COLO829 (cell line): ENCODE data around the gene TEX14.
A peak's percentile ranks its signal among the peaks of the same experiment; 100 is the strongest.
"Not testable (repeated sequence)": the region's sequence is repeated elsewhere in the genome, so short reads cannot be mapped to it uniquely, and the experiment has no call there.

Experiments
- DNase-seq: peaks from one replicate; pipeline ENCODE4 v3.0.0; 2012; ENCODE audit warnings: low spot score

TEX14 gene

DNA sequence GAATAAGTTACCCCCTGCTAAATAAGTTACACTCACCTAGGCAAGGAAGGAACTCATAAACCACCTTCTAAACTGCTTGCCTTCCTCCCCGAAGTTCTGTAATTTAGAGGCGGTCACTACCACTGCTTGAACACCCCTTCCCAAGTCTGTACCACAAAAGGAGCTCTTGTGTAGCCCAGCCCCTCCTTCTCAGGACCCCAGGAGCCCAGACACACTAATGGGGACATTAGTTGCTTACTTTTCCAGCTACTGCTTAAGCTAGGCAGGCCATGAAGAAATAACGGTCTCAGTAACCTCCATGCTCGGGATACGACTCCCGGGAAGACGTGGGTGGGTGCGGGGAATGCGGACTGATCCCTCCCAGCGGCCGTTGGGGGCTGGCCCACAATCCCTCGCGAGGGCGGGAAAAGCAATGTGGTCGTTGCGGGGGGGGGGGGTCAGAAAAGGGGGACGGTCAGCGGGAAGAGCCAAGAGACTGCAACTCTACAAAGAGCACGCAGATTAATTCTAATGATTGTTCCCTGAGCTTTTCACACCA is at the start of gene TEX14:
TEX14 (minus strand) TSS at position 345 of the 538 bp plus-strand sequence. CDS start 40,044 bp downstream, outside the sequence.
- DNase-seq: no peak

GRCh38 chr17:58741121-58741625 is 49.3 kb upstream of the TEX14 start:
- DNase-seq: no peak

GRCh38 chr17:58734811-58735210 is 43.0 kb upstream of the TEX14 start:
- DNase-seq: no peak

DNA sequence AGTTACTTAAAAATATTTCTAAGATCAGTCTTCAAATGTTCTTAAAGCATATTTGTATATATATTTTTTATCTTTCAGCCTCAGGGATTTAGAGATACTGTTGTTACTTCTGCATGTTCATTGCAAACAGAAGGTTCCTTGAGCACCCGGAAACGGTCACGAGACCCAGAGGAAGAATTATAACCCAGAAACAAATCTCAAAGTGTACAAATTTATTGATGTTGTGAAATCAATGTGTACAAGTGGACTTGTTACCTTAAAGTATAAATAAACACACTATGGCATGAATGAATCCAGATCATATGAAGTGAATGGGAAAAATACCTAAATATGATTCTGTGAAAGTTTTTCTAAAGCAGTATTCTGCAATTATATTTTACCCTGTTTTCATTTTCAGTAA is 42.2 kb upstream of the TEX14 start:
- DNase-seq: no peak

- DNase-seq: no peak
Measured at GRCh38 chr17:58730937-58731336, 39.1 kb upstream of the TEX14 start.

- no peak for DNase-seq
Measured at GRCh38 chr17:58728798-58729197, 37.0 kb upstream of the TEX14 start.

DNA sequence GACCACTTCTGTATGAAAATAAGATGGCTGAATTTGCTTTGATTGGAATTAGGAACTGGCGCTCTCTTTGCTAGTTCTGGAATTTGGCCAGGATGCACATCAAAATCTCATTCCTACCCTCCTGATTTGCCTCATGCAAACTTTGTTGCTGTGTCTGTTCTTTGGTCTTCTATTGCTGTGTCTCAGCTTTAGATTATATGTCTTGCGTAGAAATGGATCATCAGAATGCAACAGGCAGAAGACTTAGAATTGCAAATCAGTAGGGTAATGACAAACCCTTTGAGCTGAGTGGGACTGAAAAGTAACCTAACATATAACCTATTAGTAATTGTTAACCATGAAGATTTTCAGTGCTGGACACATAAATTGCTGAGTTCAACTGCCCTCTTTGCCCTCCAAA is 30.9 kb upstream of the TEX14 start:
- DNase-seq: no peak

DNA sequence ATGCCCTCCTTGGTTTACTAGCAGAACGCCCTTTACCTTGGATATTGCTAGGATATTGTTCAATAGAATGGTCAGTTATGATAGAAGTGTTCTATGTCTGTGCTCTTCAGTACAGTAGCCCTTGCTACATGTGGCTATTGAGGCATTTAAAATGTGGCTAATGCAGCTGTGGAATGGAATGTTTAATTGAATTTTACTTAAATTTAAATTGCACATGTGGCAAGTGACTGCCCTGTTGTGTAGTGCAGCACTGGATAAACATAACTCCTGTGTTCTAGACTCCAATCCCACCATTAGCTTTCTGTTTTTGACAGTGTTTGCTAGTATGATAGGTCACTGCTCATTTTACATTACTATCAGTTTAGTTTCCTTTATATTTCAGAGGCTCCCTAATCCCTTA is 30.4 kb upstream of the TEX14 start:
- no peak for DNase-seq

DNA sequence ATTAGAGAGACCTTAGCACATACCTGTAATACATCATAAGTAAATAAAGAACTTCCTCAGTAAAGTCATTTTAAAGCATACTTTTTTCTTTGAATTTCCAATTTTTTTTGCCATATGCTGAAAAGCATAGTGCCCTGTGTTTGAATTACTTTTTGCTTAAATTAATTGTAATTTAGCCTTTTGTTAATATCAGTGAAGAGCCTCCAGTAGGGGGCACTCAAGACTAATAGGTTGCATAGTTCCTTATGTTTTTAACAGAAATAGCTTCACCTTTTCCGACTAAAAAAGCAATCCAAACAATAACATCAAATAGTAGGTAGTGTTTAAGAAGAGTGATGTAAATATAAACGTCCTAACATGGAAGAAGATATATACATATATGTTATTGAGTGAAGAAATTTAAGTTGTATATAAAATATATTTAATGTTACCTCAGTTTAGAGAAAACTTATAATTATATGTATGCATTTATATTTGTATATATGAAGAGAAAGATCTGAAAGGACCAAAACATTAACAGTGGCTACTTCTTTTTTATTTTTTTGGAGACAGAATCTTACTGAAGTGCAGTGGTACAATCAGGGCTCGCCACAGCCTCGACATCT is 19.2 kb upstream of the TEX14 start:
- DNase-seq: peak; percentile 48

DNA sequence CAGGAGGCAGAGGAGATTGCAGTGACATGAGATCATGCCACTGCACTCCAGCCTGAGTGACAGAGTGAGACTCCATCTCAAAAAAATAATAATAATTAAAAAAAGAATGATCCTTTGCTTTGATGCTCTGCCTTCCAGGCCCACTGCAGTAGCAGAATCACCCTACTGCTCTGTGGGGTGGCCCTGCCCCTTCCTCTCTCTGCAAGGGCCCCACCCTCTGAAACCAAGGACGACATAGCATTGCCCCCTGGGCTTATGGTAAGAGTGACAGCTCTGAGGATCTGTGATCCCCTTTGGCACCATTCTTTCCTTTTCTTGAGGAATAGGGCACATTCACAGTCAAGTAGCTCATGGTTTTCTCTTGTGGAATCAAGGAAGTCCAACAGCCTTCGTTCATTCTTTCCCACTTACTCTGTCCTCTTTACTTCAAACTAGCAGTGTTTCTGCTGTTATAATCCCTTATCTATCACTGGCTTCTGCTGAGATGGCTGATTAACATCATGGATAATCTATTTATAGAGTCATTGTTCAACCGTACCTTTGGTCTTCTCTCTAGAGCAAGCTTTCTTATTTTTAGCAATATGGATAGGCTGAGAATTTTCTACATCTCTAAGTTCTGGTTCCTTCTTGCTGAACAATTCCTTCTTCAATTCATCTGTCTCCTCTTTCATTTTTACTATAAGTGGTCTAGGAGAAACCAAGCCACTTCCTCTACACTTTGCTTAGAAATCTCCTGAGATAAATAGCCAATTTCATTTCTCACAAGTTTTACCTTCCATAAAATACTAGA is 14.7 kb upstream of the TEX14 start:
- no peak for DNase-seq

DNA sequence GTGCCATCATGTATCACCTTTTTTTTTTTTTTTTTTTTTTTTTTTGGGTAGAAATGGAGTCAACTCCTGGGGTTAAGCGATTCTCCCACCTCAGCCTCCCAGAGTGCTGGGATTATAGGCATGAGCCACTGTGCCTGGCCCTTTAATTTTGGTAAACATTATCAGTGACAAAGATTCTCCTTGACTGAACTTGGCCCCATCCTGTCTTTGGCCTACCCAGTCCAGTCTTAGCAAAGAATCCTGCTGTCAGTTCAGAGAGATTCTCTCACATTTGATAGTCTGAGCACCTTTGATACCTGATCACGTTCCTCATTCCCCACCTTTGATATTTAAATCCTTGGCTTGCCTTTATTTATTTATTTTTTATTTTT is 12.1 kb upstream of the TEX14 start:
- no peak for DNase-seq

- no peak for DNase-seq
Measured at GRCh38 chr17:58703137-58703915, 11.5 kb upstream of the TEX14 start.

- no peak for DNase-seq
Measured at GRCh38 chr17:58702708-58703107, 10.9 kb upstream of the TEX14 start.

- no peak for DNase-seq
Measured at GRCh38 chr17:58702045-58702476, 10.2 kb upstream of the TEX14 start.

DNA sequence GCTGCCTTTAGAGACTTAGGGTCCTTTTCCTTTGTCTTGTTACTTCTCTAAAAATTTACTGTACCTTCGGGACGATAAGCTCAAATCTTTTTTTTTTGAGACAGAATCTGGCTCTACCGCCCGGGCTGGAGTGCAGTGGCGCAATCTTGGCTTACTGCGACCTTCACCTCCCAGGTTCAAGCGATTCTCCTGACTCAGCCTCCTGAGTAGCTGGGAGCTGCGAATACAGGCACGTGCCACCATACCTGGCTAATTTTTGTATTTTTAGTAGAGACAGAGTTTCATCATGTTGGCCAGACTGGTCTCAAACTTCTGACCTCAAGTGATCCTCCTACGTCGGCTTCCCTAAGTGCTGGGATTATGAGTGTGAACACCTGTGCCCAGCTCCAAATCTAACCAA is 7.9 kb upstream of the TEX14 start:
- DNase-seq: no peak

DNA sequence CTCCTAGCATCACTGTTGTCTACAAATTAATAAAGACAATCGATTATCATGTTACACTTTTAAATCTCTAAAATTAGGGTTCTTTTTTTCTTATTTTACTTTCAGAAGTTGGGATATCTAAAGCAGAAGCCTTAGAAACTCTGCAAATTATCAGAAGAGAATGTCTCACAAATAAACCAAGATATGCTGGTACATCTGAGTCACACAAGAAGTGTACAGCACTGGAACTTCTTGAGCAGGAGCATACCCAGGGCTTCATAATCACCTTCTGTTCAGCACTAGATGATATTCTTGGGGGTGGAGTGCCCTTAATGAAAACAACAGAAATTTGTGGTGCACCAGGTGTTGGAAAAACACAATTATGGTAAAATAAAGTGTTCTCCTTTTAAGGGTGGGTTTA is 3.0 kb upstream of the TEX14 start:
- no peak for DNase-seq

DNA sequence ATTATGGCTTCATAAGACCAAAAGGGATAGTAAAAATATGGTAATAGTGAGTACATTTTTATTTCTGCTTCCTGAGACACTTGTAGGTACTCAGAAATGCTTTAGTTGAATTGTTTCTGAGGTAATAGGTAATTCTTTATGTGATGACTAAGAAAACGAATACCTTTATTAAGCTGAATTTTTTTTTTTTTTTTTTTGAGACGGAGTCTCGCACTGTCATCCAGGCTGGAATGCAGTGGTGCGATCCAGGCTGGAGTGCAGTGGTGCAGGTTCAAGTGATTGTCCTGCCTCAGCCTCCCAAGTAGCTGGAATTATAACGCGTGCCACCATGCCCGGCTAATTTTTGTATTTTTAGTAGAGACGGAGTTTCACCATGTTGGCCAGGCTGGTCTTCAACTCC is 2.5 kb upstream of the TEX14 start:
- no peak for DNase-seq

- no peak for DNase-seq
Measured at GRCh38 chr17:58693751-58694150, 1.9 kb upstream of the TEX14 start.

DNA sequence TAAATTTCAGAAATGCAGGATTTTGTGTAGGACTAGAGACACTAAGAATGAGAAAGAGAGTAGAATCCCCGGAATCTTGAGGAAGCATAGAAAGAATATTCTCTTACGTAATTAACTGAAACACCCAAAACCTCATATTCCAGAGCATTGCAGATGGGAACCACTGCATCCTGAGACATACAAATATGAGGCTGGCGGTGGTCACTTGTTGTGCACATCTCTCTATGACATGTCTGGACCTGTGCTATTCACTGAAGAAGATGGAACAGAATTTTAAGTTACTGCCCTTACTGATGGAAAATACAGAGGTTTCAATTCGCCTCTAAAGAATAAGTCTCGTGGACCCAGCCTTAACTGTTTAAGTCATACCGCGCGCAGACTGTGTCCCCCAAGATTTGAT is 1.4 kb upstream of the TEX14 start:
- DNase-seq: no peak

DNA sequence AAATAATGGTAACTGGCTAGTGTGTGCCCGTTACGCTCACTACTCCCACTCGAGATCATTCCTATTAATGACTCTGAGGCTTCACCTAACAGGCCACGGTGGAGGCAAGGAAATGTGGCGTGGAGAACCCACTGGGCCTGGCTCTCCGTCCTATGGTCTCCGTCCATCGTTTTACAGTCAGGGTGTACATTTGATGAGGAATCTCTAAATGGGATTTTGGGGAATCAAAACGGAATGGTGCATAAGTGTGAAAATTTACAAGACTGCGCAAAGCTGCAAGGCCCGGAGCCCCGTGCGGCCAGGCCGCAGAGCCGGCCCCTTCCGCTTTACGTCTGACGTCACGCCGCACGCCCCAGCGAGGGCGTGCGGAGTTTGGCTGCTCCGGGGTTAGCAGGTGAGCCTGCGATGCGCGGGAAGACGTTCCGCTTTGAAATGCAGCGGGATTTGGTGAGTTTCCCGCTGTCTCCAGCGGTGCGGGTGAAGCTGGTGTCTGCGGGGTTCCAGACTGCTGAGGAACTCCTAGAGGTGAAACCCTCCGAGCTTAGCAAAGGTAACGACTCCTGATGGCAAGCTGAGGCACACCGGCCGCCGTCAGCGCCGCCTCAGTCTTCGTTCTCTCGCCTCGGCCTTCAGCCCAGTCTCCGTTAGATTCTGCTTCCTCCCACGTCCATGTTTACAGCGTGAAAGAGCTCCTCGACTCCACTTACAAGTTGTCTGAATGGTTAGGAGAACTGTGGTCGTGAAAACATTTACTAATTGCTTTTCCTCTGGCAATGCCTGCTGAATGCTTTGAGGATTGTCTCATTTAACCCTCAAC is 602 bp upstream of the TEX14 start, which contains the start of gene RAD51C:
RAD51C (plus strand) TSS at position 364 of the 817 bp plus-strand sequence; CDS start at position 406, 42 bp downstream.
- DNase-seq: peak; percentile 66

DNA sequence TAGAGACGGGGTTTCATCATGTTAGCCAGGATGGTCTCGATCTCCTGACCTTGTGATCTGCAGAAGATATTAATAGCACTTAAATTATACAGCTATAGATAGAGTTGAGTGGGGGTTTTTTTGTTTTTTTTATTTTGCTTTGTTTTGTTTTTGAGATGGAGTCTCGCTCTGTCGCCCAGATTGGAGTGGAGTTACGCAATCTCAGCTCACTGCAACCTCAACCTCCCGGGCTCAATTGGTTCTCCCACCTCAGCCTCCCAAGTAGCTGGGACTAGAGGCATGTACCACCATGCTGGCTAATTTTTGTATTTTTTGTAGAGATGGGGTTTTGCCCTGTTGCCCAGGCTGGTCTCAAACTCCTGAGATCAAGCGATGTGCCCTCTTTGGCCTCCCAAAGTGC is 1.8 kb downstream of the TEX14 start:
- DNase-seq: not testable (repeated sequence)

DNA sequence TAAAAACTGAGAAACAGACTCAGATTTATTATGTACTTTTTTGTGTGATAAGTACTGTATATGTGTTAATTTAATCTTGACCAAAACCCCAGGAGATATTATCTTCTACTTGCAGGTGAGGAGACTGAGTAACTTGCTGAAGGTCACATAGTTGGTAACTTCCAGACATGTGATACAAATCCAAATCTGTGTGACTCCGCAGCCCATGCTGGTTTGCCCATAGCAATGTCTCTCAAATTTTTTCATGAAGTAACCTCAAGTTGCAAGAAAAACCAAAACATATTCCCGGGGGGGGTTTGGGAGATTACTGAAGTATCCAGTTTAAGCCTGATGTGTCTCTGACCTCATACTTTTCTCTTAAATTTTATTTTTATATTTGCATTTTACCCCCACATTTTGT is 3.3 kb downstream of the TEX14 start:
- no peak for DNase-seq
